Measurements from ENCODE around the gene DGKB.

DNA sequence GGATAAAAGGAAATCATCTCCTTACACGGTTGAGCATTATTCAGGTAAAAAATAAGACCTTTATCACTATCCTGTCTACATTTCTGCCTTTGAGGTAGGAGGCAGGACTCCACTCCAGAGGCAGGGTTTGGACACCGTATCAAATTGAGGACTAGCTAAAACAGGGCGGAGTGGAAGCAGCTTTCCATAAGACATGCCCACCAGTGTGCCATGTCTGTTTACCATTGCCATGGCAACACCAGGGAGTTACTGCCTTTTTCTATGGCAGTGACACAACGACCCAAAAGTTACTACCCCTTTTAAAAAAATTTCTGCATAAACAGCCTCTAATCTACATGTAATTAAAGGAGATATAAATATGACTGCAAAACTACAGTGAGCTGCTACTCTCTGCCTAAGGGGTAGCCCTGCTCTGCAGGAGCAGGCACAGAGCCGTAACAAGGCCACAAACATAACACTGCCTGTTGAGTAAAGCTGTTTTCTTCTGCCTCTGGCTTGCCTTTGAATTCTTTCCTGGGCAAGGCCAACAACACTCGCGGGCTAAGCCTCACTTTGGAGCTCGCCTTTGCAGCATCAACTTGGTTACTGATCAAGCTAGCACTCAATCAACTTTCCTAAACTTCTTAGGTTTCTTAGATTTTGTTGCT is 26.5 kb downstream of the DGKB start:
- TF ChIP-seq, protein P1, sequence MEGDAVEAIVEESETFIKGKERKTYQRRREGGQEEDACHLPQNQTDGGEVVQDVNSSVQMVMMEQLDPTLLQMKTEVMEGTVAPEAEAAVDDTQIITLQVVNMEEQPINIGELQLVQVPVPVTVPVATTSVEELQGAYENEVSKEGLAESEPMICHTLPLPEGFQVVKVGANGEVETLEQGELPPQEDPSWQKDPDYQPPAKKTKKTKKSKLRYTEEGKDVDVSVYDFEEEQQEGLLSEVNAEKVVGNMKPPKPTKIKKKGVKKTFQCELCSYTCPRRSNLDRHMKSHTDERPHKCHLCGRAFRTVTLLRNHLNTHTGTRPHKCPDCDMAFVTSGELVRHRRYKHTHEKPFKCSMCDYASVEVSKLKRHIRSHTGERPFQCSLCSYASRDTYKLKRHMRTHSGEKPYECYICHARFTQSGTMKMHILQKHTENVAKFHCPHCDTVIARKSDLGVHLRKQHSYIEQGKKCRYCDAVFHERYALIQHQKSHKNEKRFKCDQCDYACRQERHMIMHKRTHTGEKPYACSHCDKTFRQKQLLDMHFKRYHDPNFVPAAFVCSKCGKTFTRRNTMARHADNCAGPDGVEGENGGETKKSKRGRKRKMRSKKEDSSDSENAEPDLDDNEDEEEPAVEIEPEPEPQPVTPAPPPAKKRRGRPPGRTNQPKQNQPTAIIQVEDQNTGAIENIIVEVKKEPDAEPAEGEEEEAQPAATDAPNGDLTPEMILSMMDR (IDR thresholded peaks at IDR 0.05; ENCODE audit: control extremely low read depth in 1 of 3, insufficient read depth in 1 of 3, low read depth in 1 of 3, low read length in 3 of 3), result no peak
- TF ChIP-seq CBX8 (IDR thresholded peaks at IDR 0.05; ENCODE audit: borderline replicate concordance, low read depth, low read length) (no peak), SIN3A (conservative IDR thresholded peaks at IDR 0.05 in 1 of 2, IDR thresholded peaks at IDR 0.05 in 1 of 2; ENCODE audit: low read depth in 1 of 2, low read length in 2 of 2) (no peak), TAF1 (IDR thresholded peaks at IDR 0.05; ENCODE audit: low read depth, low read length) (no peak), JUN (IDR thresholded peaks at IDR 0.05; ENCODE audit: low read depth, low read length) (no peak), BRCA1 (IDR thresholded peaks at IDR 0.05; ENCODE audit: low read depth, low read length) (no peak), FOSL1 (IDR thresholded peaks at IDR 0.05; ENCODE audit: insufficient read depth, low read depth, low read length) (no peak), SP2 (IDR thresholded peaks at IDR 0.05; ENCODE audit: low read length) (no peak), POLR2AphosphoS5 (IDR thresholded peaks at IDR 0.05; ENCODE audit: low read depth, low read length) (no peak)

Measured in H1 (cell line).